KMS-11 (cell line): ENCODE data around the gene PLD1.
"Not testable (repeated sequence)": the region's sequence is repeated elsewhere in the genome, so short reads cannot be mapped to it uniquely, and the experiment has no call there.

Experiments
- H2AFZ ChIP-seq: fragments of 200-600 bp; sonication (generic); 2 replicates; pipeline ENCODE4 v1.6.1; 2016; ENCODE audit warnings: antibody characterized with exemption, mixed run types, low read depth
- H3K27ac ChIP-seq: fragments of 200-600 bp; sonication (generic); 2 replicates; pipeline ENCODE4 v1.6.1; 2016; ENCODE audit warnings: mild to moderate bottlenecking, mixed run types
- H3K27me3 ChIP-seq: fragments of 200-600 bp; sonication (generic); 2 replicates; pipeline ENCODE4 v1.6.1; 2017; ENCODE audit warnings: mild to moderate bottlenecking, low read depth, mixed run types, moderate library complexity; ENCODE audit not compliant: insufficient read depth
- H3K36me3 ChIP-seq: fragments of 200-600 bp; sonication (generic); 2 replicates; pipeline ENCODE4 v1.6.1; 2017; ENCODE audit warnings: mild to moderate bottlenecking, mixed run types; ENCODE audit not compliant: insufficient read depth
- H3K4me1 ChIP-seq: fragments of 200-600 bp; sonication (generic); 2 replicates; pipeline ENCODE4 v1.6.1; 2016; ENCODE audit warnings: mild to moderate bottlenecking, low read depth, mixed run types; ENCODE audit not compliant: poor library complexity, severe bottlenecking
- H3K4me2 ChIP-seq: fragments of 200-600 bp; sonication (generic); 2 replicates; pipeline ENCODE4 v1.7.0; 2016; ENCODE audit warnings: mild to moderate bottlenecking, mixed run types
- H3K4me3 ChIP-seq: fragments of 200-600 bp; sonication (generic); IDR thresholded peaks from 2 replicates; pipeline ENCODE4 v1.6.1; 2017; ENCODE audit warnings: low read depth, low read length, mixed read lengths; ENCODE audit not compliant: insufficient read depth
- H3K79me2 ChIP-seq: fragments of 200-600 bp; sonication (generic); 2 replicates; pipeline ENCODE4 v1.6.1; 2016; ENCODE audit warnings: low read depth, mixed run types; ENCODE audit not compliant: insufficient read depth
- H3K9ac ChIP-seq: fragments of 200-600 bp; sonication (generic); 2 replicates; pipeline ENCODE4 v1.6.1; 2016; ENCODE audit warnings: mild to moderate bottlenecking, mixed run types
- H4K20me1 ChIP-seq: fragments of 200-600 bp; sonication (generic); 2 replicates; pipeline ENCODE4 v1.6.1; 2016; ENCODE audit warnings: mild to moderate bottlenecking, mixed run types; ENCODE audit not compliant: insufficient read depth
- CTCF ChIP-seq: fragments of 200-600 bp; sonication (generic); conservative IDR thresholded peaks from 2 replicates; pipeline ENCODE4 v1.6.1; 2017; ENCODE audit warnings: low read depth, mild to moderate bottlenecking, antibody characterized with exemption, low read length, moderate library complexity, mixed read lengths

Gene PLD1

GRCh38 chr3:171563298-171563697, 247.0 kb downstream of the PLD1 start:
- H3K27ac ChIP-seq = no peak overlapping the region
- H3K9ac ChIP-seq = no peak overlapping the region
- H3K4me2 ChIP-seq = no peak overlapping the region
- H4K20me1 ChIP-seq = no peaks in the 10 kb centered on the region
- no peaks in the 10 kb centered on the region for H3K36me3 ChIP-seq
- H3K4me3 ChIP-seq = no peak overlapping the region
- no peaks in the 10 kb centered on the region for H3K4me1 ChIP-seq
- no peaks in the 10 kb centered on the region for H3K27me3 ChIP-seq
- H2AFZ ChIP-seq = no peak overlapping the region
- no peak for TF ChIP-seq CTCF
- no peaks in the 10 kb centered on the region for H3K79me2 ChIP-seq

GRCh38 chr3:171562459-171562858, 247.8 kb downstream of the PLD1 start:
- H3K4me1 ChIP-seq, H3K27ac ChIP-seq, H3K36me3 ChIP-seq, H3K27me3 ChIP-seq, H4K20me1 ChIP-seq, H3K79me2 ChIP-seq, H3K9ac ChIP-seq, H2AFZ ChIP-seq, H3K4me3 ChIP-seq, H3K4me2 ChIP-seq: not testable (repeated sequence)

GRCh38 chr3:171561596-171562323, 248.5 kb downstream of the PLD1 start:
- Histone ChIP-seq H3K36me3 (no peaks in the 10 kb centered on the region), H3K4me3 (no peak overlapping the region), H3K79me2 (no peaks in the 10 kb centered on the region), H3K27ac (no peak overlapping the region), H2AFZ (no peak overlapping the region), H3K9ac (no peak overlapping the region), H3K4me2 (no peak overlapping the region), H4K20me1 (no peaks in the 10 kb centered on the region), H3K4me1 (no peaks in the 10 kb centered on the region), H3K27me3 (no peaks in the 10 kb centered on the region)
- no peak for TF ChIP-seq CTCF

- Histone ChIP-seq H3K9ac (no peak overlapping the region), H2AFZ (no peak overlapping the region), H3K4me2 (no peak overlapping the region), H3K27me3 (no peaks in the 10 kb centered on the region), H3K79me2 (no peaks in the 10 kb centered on the region), H4K20me1 (no peaks in the 10 kb centered on the region), H3K4me1 (no peaks in the 10 kb centered on the region), H3K27ac (no peak overlapping the region), H3K36me3 (no peaks in the 10 kb centered on the region), H3K4me3 (no peak overlapping the region)
- no peak for TF ChIP-seq CTCF
These were observed 250.7 kb downstream of the PLD1 start for GRCh38 chr3:171559586-171559985.

- Histone ChIP-seq H3K79me2 (no peaks in the 10 kb centered on the region), H3K4me1 (no peaks in the 10 kb centered on the region), H3K27me3 (no peaks in the 10 kb centered on the region), H3K4me2 (no peak overlapping the region), H3K4me3 (no peak overlapping the region), H3K36me3 (no peaks in the 10 kb centered on the region), H3K27ac (no peak overlapping the region), H2AFZ (no peak overlapping the region), H4K20me1 (no peaks in the 10 kb centered on the region), H3K9ac (no peak overlapping the region)
- no peak for TF ChIP-seq CTCF
These were observed 252.0 kb downstream of the PLD1 start for GRCh38 chr3:171558188-171558696.
